ENCODE data around the gene OPRM1. TPM values are rescaled to one million over a fixed set of nuclear protein-coding genes. Genes with fewer than 3 reads are reported as not detected.

Gene OPRM1
- total and polyA plus RNA-seq, 2 of the 8 experiments (the other 6 are each of a cell fraction or from before 2014, with no cell fraction given), result not detected

DNA sequence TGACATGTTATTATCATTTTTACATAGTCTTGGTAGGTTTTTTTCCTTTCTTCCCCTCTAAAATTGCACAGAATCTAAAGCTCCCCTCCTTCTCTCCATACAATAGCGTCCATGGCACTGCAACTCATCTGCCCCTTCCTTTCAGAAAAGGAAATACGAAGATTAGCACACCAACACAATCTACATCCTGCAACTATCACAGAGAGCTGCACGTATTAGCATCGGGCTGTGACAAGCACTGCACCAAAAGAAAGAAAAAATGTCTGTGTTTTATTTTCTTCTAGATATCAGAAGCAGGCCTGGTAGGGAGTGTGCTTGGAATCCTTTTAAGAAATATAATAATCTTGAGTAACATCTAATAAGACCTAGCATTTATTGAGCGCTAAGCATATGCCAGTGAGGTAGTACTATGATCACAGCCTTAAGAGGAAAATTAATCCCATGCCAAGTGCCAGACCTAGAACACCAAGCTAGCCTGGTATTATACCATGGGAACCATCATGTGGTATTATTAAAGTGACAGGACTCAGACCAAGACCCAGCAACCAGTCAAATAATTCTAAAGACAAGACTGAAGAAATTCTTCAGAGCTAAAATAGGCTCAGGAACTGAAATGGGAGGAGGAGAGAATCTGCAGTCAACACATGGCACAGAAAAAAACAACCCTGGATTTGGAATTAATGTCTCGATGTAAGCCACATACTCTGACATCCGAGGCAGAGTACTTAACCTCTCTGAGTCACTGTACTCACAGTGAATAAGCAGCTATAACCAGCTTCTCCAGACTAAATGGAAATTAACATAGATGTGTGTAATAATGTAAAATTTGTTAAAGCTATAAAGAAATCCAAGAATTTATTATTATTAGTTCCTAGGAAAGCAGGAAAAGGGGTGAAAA, 193.2 kb downstream of the OPRM1 start (continued):
- TF ChIP-seq CTBP2 (IDR thresholded peaks at IDR 0.05; ENCODE audit: borderline replicate concordance, insufficient read depth, insufficient read length, low read length) (no peak), JUND (IDR thresholded peaks at IDR 0.05; ENCODE audit: low read length) (no peak), SRF (IDR thresholded peaks at IDR 0.05; ENCODE audit: low read depth, low read length) (no peak), BCL11A (IDR thresholded peaks at IDR 0.05; ENCODE audit: low read depth in 2 of 2, low read length in 2 of 2) (no peak), TBP (IDR thresholded peaks at IDR 0.05; ENCODE audit: low read depth, low read length) (no peak), CHD1 (IDR thresholded peaks at IDR 0.05; ENCODE audit: low read depth, low read length) (no peak), NRF1 (IDR thresholded peaks at IDR 0.05; ENCODE audit: low read depth, low read length) (no peak), SIRT6 (IDR thresholded peaks at IDR 0.05; ENCODE audit: low read length) (no peak)

All from H1 (cell line).